ENCODE data around the gene HEATR5A. TPM values are rescaled to one million over a fixed set of nuclear protein-coding genes. Genes with fewer than 3 reads are reported as not detected.
"Not testable (repeated sequence)": the region's sequence is repeated elsewhere in the genome, so short reads cannot be mapped to it uniquely, and the experiment has no call there.

HEATR5A gene
- total and polyA plus RNA-seq, 11 donors = 22.4 to 57.6 (median 45.5) TPM

- no peak for ATAC-seq
Measured at GRCh38 chr14:31277085-31277484, 143.3 kb downstream of the HEATR5A start.

GRCh38 chr14:31276417-31276816 is 143.9 kb downstream of the HEATR5A start:
- WGBS, 4 donors = 74 to 84% (median 82%) methylated on average over 5 of the region's 5 CpGs
- H3K27ac ChIP-seq; H3K27me3 ChIP-seq; H3K4me3 ChIP-seq; DNase-seq; intact Hi-C loops (cut with DNase I); H3K36me3 ChIP-seq; ATAC-seq; H3K4me1 ChIP-seq: not testable (repeated sequence)
- H3K9me3 ChIP-seq = peaks cover 0 to 19% (median 1%) of the 10 kb centered on the region in 12 donors

More at GRCh38 chr14:31277085-31277484, 143.3 kb downstream of the HEATR5A start:
- H3K9me3 ChIP-seq = peaks cover 0 to 19% (median 1%) of the 10 kb centered on the region in 12 donors
- no peak for DNase-seq
- no peaks in the 10 kb centered on the region for H3K36me3 ChIP-seq
- H3K27ac ChIP-seq = no peak overlapping the region
- peaks cover 0 to 6% (median 0%) of the 10 kb centered on the region in 12 donors for H3K4me1 ChIP-seq
- TF ChIP-seq POLR2A (IDR thresholded peaks at IDR 0.05) = no peak
- TF ChIP-seq CTCF (IDR thresholded peaks at IDR 0.05) = no peak
- no peaks in the 10 kb centered on the region for H3K27me3 ChIP-seq
- 61 to 89% (median 66%) methylated on average over 1 of the region's 1 CpG for WGBS, 4 donors
- intact Hi-C loops (cut with DNase I) = no loop called here
- H3K4me3 ChIP-seq = no peak overlapping the region

- Histone ChIP-seq H3K4me1 (peaks cover 0 to 6% (median 0%) of the 10 kb centered on the region in 12 donors), H3K27ac (no peak overlapping the region), H3K36me3 (no peaks in the 10 kb centered on the region), H3K4me3 (no peak overlapping the region), H3K27me3 (no peaks in the 10 kb centered on the region), H3K9me3 (peaks cover 0 to 19% (median 1%) of the 10 kb centered on the region in 12 donors)
- ATAC-seq (no peak), DNase-seq (no peak)
- no peak for TF ChIP-seq POLR2A (IDR thresholded peaks at IDR 0.05)
- TF ChIP-seq CTCF (IDR thresholded peaks at IDR 0.05) = no peak
- intact Hi-C loops (cut with DNase I) = no loop called here
Measured at GRCh38 chr14:31275731-31276130, 144.6 kb downstream of the HEATR5A start.

- Histone ChIP-seq H3K4me1 (peaks cover 0 to 6% (median 0%) of the 10 kb centered on the region in 12 donors), H3K36me3 (no peaks in the 10 kb centered on the region), H3K27ac (no peak overlapping the region), H3K27me3 (no peaks in the 10 kb centered on the region), H3K4me3 (no peak overlapping the region), H3K9me3 (peaks cover 0 to 17% (median 2%) of the 10 kb centered on the region in 12 donors)
- DNase-seq (no peak), ATAC-seq (no peak)
- 82 to 89% (median 88%) methylated on average over 8 of the region's 8 CpGs for WGBS, 4 donors
- intact Hi-C loops (cut with DNase I) = no loop called here
- TF ChIP-seq CTCF (IDR thresholded peaks at IDR 0.05) (no peak), POLR2A (IDR thresholded peaks at IDR 0.05) (no peak)
Measured at GRCh38 chr14:31271648-31272047, 148.7 kb downstream of the HEATR5A start.

- Histone ChIP-seq H3K4me1 (peaks cover 0 to 6% (median 0%) of the 10 kb centered on the region in 12 donors), H3K9me3 (peaks cover 0 to 7% (median under 1%) of the 10 kb centered on the region in 12 donors), H3K27ac (no peak overlapping the region), H3K4me3 (no peak overlapping the region), H3K27me3 (no peaks in the 10 kb centered on the region), H3K36me3 (no peaks in the 10 kb centered on the region)
- WGBS, 4 donors = 74 to 79% (median 77%) methylated on average over 4 of the region's 4 CpGs
- peak in 4 of 12 donors; percentile 4 to 40 (median 8) for TF ChIP-seq CTCF (IDR thresholded peaks at IDR 0.05)
- no peak for TF ChIP-seq POLR2A (IDR thresholded peaks at IDR 0.05)
- DNase-seq (no peak), ATAC-seq (no peak)
- intact Hi-C loops (cut with DNase I) = no loop called here
Measured at GRCh38 chr14:31270196-31270772, 150.1 kb downstream of the HEATR5A start.
